ENCODE data around the gene HERPUD2. TPM values are rescaled to one million over a fixed set of nuclear protein-coding genes. Genes with fewer than 3 reads are reported as not detected.

Gene HERPUD2
- polyA plus RNA-seq, 1 of the 3 experiments (the other 2 are of a cell fraction) = 39.2 TPM

DNA sequence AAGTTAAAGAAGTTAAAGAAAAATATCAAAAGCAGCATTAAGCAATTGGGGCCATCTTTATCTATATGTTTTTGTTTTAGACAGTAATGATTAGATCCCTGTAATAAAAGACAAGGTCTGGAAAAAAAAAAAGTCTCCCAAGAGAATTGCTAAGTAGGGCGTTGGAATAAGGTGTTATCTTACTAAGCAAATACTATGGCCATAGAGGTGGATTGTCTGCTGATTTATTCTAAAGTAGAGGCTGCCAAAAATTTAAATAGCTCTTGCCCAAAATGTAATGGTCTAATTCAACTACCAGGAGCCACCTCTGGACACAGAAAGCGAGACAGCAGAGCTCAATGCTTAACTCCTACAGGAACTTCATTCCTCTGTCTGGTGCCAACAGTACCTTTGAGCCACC, 71.6 kb downstream of the HERPUD2 start:
- Histone ChIP-seq H3K27ac (ENCODE audit: low read depth in 2 of 2, low read length in 1 of 2) (no peak overlapping the region), H3F3A (replicated peaks; ENCODE audit: insufficient read depth) (peaks cover 13% of the 10 kb centered on the region), H2AFZ (ENCODE audit: low read depth) (no peak overlapping the region), H3K9ac (no peak overlapping the region), H3K27me3 (ENCODE audit: insufficient read depth) (no peaks in the 10 kb centered on the region), H3K79me2 (ENCODE audit: insufficient read depth) (no peaks in the 10 kb centered on the region), H4K20me1 (ENCODE audit: insufficient read depth) (no peaks in the 10 kb centered on the region), H3K9me2 (no peaks in the 10 kb centered on the region), H3K4me2 (no peak overlapping the region), H3K4me1 (ENCODE audit: control insufficient read depth in 1 of 2, insufficient read depth in 2 of 2, low read depth in 1 of 2, low read length in 1 of 2) (peaks cover 0 to 4% of the 10 kb centered on the region in 2 experiments; a peak in 1 of 4 replicates), H3K4me3 (ENCODE audit: low read depth in 2 of 2, low read length in 1 of 2) (no peak overlapping the region), H3K9me3 (no peaks in the 10 kb centered on the region), H3K36me3 (replicated peaks in 1 of 2; ENCODE audit: control insufficient read depth in 1 of 2, insufficient read depth in 2 of 2, low read length in 1 of 2) (peaks cover 12 to 26% of the 10 kb centered on the region in 2 experiments)
- no peak for DNase-seq
- POLR2A ChIA-PET = no interaction called here
- TF ChIP-seq POLR2AphosphoS5 (IDR thresholded peaks at IDR 0.05; ENCODE audit: low read depth, low read length) = no peak
- TF ChIP-seq, protein P1, sequence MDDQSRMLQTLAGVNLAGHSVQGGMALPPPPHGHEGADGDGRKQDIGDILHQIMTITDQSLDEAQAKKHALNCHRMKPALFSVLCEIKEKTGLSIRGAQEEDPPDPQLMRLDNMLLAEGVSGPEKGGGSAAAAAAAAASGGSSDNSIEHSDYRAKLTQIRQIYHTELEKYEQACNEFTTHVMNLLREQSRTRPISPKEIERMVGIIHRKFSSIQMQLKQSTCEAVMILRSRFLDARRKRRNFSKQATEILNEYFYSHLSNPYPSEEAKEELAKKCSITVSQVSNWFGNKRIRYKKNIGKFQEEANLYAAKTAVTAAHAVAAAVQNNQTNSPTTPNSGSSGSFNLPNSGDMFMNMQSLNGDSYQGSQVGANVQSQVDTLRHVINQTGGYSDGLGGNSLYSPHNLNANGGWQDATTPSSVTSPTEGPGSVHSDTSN (IDR thresholded peaks at IDR 0.05) = no peak
- no peak for TF ChIP-seq USF1 (IDR thresholded peaks at IDR 0.05; ENCODE audit: borderline replicate concordance, low read depth)
- TF ChIP-seq USF2 (IDR thresholded peaks at IDR 0.05; ENCODE audit: borderline replicate concordance, low read depth, low read length) = no peak
- TF ChIP-seq SMC3 (IDR thresholded peaks at IDR 0.05; ENCODE audit: low read depth, low read length) = no peak
- no peak for TF ChIP-seq CTCF (IDR thresholded peaks at IDR 0.05)
- no peak for TF ChIP-seq RFX5 (IDR thresholded peaks at IDR 0.05; ENCODE audit: low read length)
- TF ChIP-seq JUND (IDR thresholded peaks at IDR 0.05) = no peak
- TF ChIP-seq EZH2phosphoT487 (IDR thresholded peaks at IDR 0.05; ENCODE audit: borderline replicate concordance, low read depth) = no peak
- TF ChIP-seq NFIC (IDR thresholded peaks at IDR 0.05; ENCODE audit: borderline replicate concordance) = no peak
- TF ChIP-seq TCF12 (IDR thresholded peaks at IDR 0.05) = no peak
- TF ChIP-seq CHD2 (IDR thresholded peaks at IDR 0.05; ENCODE audit: low read length, partially characterized antibody) = no peak
- no peak for TF ChIP-seq RXRA (IDR thresholded peaks at IDR 0.05; ENCODE audit: borderline replicate concordance, low read depth)
- TF ChIP-seq, protein P2, sequence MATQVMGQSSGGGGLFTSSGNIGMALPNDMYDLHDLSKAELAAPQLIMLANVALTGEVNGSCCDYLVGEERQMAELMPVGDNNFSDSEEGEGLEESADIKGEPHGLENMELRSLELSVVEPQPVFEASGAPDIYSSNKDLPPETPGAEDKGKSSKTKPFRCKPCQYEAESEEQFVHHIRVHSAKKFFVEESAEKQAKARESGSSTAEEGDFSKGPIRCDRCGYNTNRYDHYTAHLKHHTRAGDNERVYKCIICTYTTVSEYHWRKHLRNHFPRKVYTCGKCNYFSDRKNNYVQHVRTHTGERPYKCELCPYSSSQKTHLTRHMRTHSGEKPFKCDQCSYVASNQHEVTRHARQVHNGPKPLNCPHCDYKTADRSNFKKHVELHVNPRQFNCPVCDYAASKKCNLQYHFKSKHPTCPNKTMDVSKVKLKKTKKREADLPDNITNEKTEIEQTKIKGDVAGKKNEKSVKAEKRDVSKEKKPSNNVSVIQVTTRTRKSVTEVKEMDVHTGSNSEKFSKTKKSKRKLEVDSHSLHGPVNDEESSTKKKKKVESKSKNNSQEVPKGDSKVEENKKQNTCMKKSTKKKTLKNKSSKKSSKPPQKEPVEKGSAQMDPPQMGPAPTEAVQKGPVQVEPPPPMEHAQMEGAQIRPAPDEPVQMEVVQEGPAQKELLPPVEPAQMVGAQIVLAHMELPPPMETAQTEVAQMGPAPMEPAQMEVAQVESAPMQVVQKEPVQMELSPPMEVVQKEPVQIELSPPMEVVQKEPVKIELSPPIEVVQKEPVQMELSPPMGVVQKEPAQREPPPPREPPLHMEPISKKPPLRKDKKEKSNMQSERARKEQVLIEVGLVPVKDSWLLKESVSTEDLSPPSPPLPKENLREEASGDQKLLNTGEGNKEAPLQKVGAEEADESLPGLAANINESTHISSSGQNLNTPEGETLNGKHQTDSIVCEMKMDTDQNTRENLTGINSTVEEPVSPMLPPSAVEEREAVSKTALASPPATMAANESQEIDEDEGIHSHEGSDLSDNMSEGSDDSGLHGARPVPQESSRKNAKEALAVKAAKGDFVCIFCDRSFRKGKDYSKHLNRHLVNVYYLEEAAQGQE (IDR thresholded peaks at IDR 0.05; ENCODE audit: low read depth, low read length) = no peak
- no peak for TF ChIP-seq FOXM1 (IDR thresholded peaks at IDR 0.05; ENCODE audit: low read depth)
- WGBS (ENCODE audit: low lambda C conversion rate) = 85% methylated on average over 2 of the region's 2 CpGs
- CTCF ChIA-PET = interaction anchor here (0.6 to 5.3 kb wide), 43 partner anchors 12 to 576 kb away, joined by 3 to 123 read pairs (median 7); no protein-coding TSS in a partner anchor
